Measurements from ENCODE around the gene GLDC. TPM values are rescaled to one million over a fixed set of nuclear protein-coding genes. Genes with fewer than 3 reads are reported as not detected.

The GLDC gene
- total RNA-seq, 1 donor from 2014 or later = 0.78 TPM

- Mint-ChIP-seq H3K4me1 (ENCODE audit: unreplicated experiment) (peaks cover 58% of the 10 kb centered on the region), H3K36me3 (ENCODE audit: unreplicated experiment) (no peaks in the 10 kb centered on the region), H3K4me3 (ENCODE audit: unreplicated experiment) (peak overlapping the region; percentile 44), H3K27me3 (ENCODE audit: unreplicated experiment) (peaks cover 8% of the 10 kb centered on the region), H3K27ac (ENCODE audit: unreplicated experiment) (peak overlapping the region; percentile 92), H3K9me3 (ENCODE audit: unreplicated experiment) (no peaks in the 10 kb centered on the region)
- TF ChIP-seq CTCF (IDR thresholded peaks at IDR 0.05) = no peak
- DNase-seq (ENCODE audit: extremely low spot score, unreplicated experiment) = no peak
Measured at GRCh38 chr9:6567140-6567591, 78.4 kb downstream of the GLDC start.

GRCh38 chr9:6566409-6567139 is 79.0 kb downstream of the GLDC start:
- Mint-ChIP-seq H3K4me3 (ENCODE audit: unreplicated experiment) (peak overlapping the region; percentile 44), H3K4me1 (ENCODE audit: unreplicated experiment) (peaks cover 64% of the 10 kb centered on the region), H3K36me3 (ENCODE audit: unreplicated experiment) (no peaks in the 10 kb centered on the region), H3K27ac (ENCODE audit: unreplicated experiment) (peak overlapping the region; percentile 92), H3K9me3 (ENCODE audit: unreplicated experiment) (no peaks in the 10 kb centered on the region), H3K27me3 (ENCODE audit: unreplicated experiment) (peaks cover 2% of the 10 kb centered on the region)
- no peak for TF ChIP-seq CTCF (IDR thresholded peaks at IDR 0.05)
- DNase-seq (ENCODE audit: extremely low spot score, unreplicated experiment) = no peak

GRCh38 chr9:6565312-6565711 is 80.2 kb downstream of the GLDC start:
- no peak overlapping the region for H3K4me3 Mint-ChIP-seq (ENCODE audit: unreplicated experiment)
- no peaks in the 10 kb centered on the region for H3K9me3 Mint-ChIP-seq (ENCODE audit: unreplicated experiment)
- no peaks in the 10 kb centered on the region for H3K27me3 Mint-ChIP-seq (ENCODE audit: unreplicated experiment)
- H3K4me1 Mint-ChIP-seq (ENCODE audit: unreplicated experiment) = peaks cover 76% of the 10 kb centered on the region
- no peak for TF ChIP-seq CTCF (IDR thresholded peaks at IDR 0.05)
- peak overlapping the region; percentile 92 for H3K27ac Mint-ChIP-seq (ENCODE audit: unreplicated experiment)
- H3K36me3 Mint-ChIP-seq (ENCODE audit: unreplicated experiment) = no peaks in the 10 kb centered on the region
- DNase-seq (ENCODE audit: extremely low spot score, unreplicated experiment) = no peak

GRCh38 chr9:6564868-6565267 is 80.7 kb downstream of the GLDC start:
- no peak for DNase-seq (ENCODE audit: extremely low spot score, unreplicated experiment)
- Mint-ChIP-seq H3K27me3 (ENCODE audit: unreplicated experiment) (no peaks in the 10 kb centered on the region), H3K4me1 (ENCODE audit: unreplicated experiment) (peaks cover 80% of the 10 kb centered on the region), H3K27ac (ENCODE audit: unreplicated experiment) (peak overlapping the region; percentile 92), H3K9me3 (ENCODE audit: unreplicated experiment) (no peaks in the 10 kb centered on the region), H3K4me3 (ENCODE audit: unreplicated experiment) (no peak overlapping the region), H3K36me3 (ENCODE audit: unreplicated experiment) (no peaks in the 10 kb centered on the region)
- no peak for TF ChIP-seq CTCF (IDR thresholded peaks at IDR 0.05)

- no peak for DNase-seq (ENCODE audit: extremely low spot score, unreplicated experiment)
- no peaks in the 10 kb centered on the region for H3K9me3 Mint-ChIP-seq (ENCODE audit: unreplicated experiment)
- no peak overlapping the region for H3K4me3 Mint-ChIP-seq (ENCODE audit: unreplicated experiment)
- H3K4me1 Mint-ChIP-seq (ENCODE audit: unreplicated experiment) = peaks cover 83% of the 10 kb centered on the region
- no peaks in the 10 kb centered on the region for H3K36me3 Mint-ChIP-seq (ENCODE audit: unreplicated experiment)
- no peak for TF ChIP-seq CTCF (IDR thresholded peaks at IDR 0.05)
- no peaks in the 10 kb centered on the region for H3K27me3 Mint-ChIP-seq (ENCODE audit: unreplicated experiment)
- peak overlapping the region; percentile 92 for H3K27ac Mint-ChIP-seq (ENCODE audit: unreplicated experiment)
Measured at GRCh38 chr9:6564360-6564759, 81.2 kb downstream of the GLDC start.
